PFSK-1 (cell line): ENCODE data around the gene FOXC1.

Source experiments
- FOXP2 ChIP-seq: optimal IDR thresholded peaks from 2 replicates; pipeline ENCODE3; 2011; ENCODE audit warnings: borderline replicate concordance, control low read depth, inconsistent platforms; ENCODE audit not compliant: insufficient read depth; ENCODE audit errors: extremely low read length, extremely low read depth
- POLR2AphosphoS5 ChIP-seq: IDR thresholded peaks from 2 replicates; pipeline ENCODE4 v1.6.1; 2012; ENCODE audit warnings: low read depth, mild to moderate bottlenecking, control low read depth, low read length, moderate library complexity
- REST ChIP-seq, 2 experiments: IDR thresholded peaks; 2 replicates each; pipeline versions ENCODE4 v1.6.1 to v1.8.0; 2011 to 2012; ENCODE audit warnings: low read depth in 2 of 2, low read length in 2 of 2, control low read depth in 1 of 2, inconsistent platforms in 1 of 2, mild to moderate bottlenecking in 1 of 2, moderate library complexity in 1 of 2; ENCODE audit not compliant: insufficient read depth in 1 of 2
- SIN3A ChIP-seq: IDR thresholded peaks from 2 replicates; pipeline ENCODE4 v1.6.1; 2012; ENCODE audit warnings: mild to moderate bottlenecking, low read length, moderate library complexity, borderline replicate concordance; ENCODE audit not compliant: insufficient read depth
- TAF1 ChIP-seq: IDR thresholded peaks from 2 replicates; pipeline ENCODE4 v1.6.1; 2012; ENCODE audit warnings: low read length, control low read depth, borderline replicate concordance; ENCODE audit not compliant: insufficient read depth

- TF ChIP-seq POLR2AphosphoS5 (no peak), SIN3A (no peak), TAF1 (no peak), REST (IDR thresholded peaks at IDR 0.05; ENCODE audit: insufficient read depth in 1 of 2, low read depth in 2 of 2, low read length in 2 of 2) (no peak), FOXP2 (no peak)
Observed at GRCh38 chr6:1641343-1641885, 31.7 kb downstream of the FOXC1 start.
